ENCODE data around the gene NIM1K.

Gene NIM1K

DNA sequence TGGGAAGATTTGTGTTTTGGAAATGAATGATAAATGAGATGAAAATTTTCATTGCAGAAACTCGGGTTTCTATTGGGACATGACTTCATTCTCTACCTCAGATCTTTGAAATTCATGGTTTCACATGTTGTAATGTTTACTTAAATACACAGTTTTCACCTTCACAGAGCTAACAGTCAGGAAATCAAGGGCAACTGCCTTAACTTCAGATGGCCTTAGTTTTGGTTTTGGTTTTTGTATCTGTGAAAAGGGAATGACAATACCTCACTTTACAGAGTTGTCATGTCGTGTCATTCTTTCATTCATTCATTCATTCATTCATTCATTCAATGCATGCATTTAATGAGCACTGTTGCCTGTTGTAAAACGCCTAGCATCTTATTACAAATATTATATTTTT is 41.9 kb downstream of the NIM1K start:
- Histone ChIP-seq H4K8ac (ENCODE audit: low read depth, low read length) (no peak overlapping the region), H2AK5ac (ENCODE audit: low read length) (no peak overlapping the region), H3K27ac (ENCODE audit: low read depth, low read length) (no peak overlapping the region), H3K23ac (ENCODE audit: low read length) (no peak overlapping the region), H3K36me3 (ENCODE audit: control insufficient read depth in 1 of 2, insufficient read depth in 2 of 2, low read length in 2 of 2) (no peaks in the 10 kb centered on the region), H3K27me3 (ENCODE audit: insufficient read depth, low read length) (no peaks in the 10 kb centered on the region), H2BK12ac (ENCODE audit: low read length) (no peak overlapping the region), H3K4ac (ENCODE audit: low read depth, low read length) (no peak overlapping the region), H2BK120ac (ENCODE audit: insufficient read depth, low read length, poor library complexity) (no peak overlapping the region), H2AFZ (ENCODE audit: insufficient read depth, low read length, poor library complexity) (no peak overlapping the region), H3K4me1 (ENCODE audit: control insufficient read depth in 1 of 2, insufficient read depth in 2 of 2, low read length in 2 of 2) (no peaks in the 10 kb centered on the region), H3K9ac (ENCODE audit: low read length) (no peak overlapping the region), H4K91ac (ENCODE audit: low read depth, low read length) (no peak overlapping the region), H3K4me2 (ENCODE audit: low read length) (no peak overlapping the region), H3K79me1 (ENCODE audit: low read length) (no peaks in the 10 kb centered on the region), H3K14ac (ENCODE audit: low read length) (no peak overlapping the region), H3K18ac (ENCODE audit: low read length) (no peak overlapping the region), H3K9me3 (ENCODE audit: insufficient read depth, low read depth, low read length) (no peaks in the 10 kb centered on the region), H3K79me2 (ENCODE audit: control insufficient read depth, insufficient read depth, low read length, poor library complexity) (no peaks in the 10 kb centered on the region), H4K12ac (ENCODE audit: low read depth, low read length) (no peak overlapping the region), H3K4me3 (ENCODE audit: low read depth, low read length) (no peak overlapping the region), H2BK5ac (ENCODE audit: low read depth, low read length, poor library complexity) (no peak overlapping the region)
- WGBS (ENCODE audit: extremely low coverage, insufficient coverage, insufficient read length), result no CpG with 5 or more reads among the region's 3 CpGs
- no peak for DNase-seq

GRCh38 chr5:43236653-43237355 is 44.8 kb downstream of the NIM1K start:
- no peak overlapping the region for H3K18ac ChIP-seq (ENCODE audit: low read length)
- H3K4ac ChIP-seq (ENCODE audit: low read depth, low read length), result no peak overlapping the region
- no peak overlapping the region for H3K14ac ChIP-seq (ENCODE audit: low read length)
- no peaks in the 10 kb centered on the region for H3K79me1 ChIP-seq (ENCODE audit: low read length)
- no peak overlapping the region for H4K91ac ChIP-seq (ENCODE audit: low read depth, low read length)
- no peak overlapping the region for H2AFZ ChIP-seq (ENCODE audit: insufficient read depth, low read length, poor library complexity)
- H3K36me3 ChIP-seq (ENCODE audit: control insufficient read depth in 1 of 2, insufficient read depth in 2 of 2, low read length in 2 of 2), result no peaks in the 10 kb centered on the region
- no peak overlapping the region for H2BK5ac ChIP-seq (ENCODE audit: low read depth, low read length, poor library complexity)
- H3K9me3 ChIP-seq (ENCODE audit: insufficient read depth, low read depth, low read length), result no peaks in the 10 kb centered on the region
- no peaks in the 10 kb centered on the region for H3K79me2 ChIP-seq (ENCODE audit: control insufficient read depth, insufficient read depth, low read length, poor library complexity)
- no peak overlapping the region for H2AK5ac ChIP-seq (ENCODE audit: low read length)
- peak in 1 of 2 donors; percentile 24 for DNase-seq
- no peak overlapping the region for H4K8ac ChIP-seq (ENCODE audit: low read depth, low read length)
- no CpG with 5 or more reads among the region's 5 CpGs for WGBS (ENCODE audit: extremely low coverage, insufficient coverage, insufficient read length)
- no peaks in the 10 kb centered on the region for H3K4me1 ChIP-seq (ENCODE audit: control insufficient read depth in 1 of 2, insufficient read depth in 2 of 2, low read length in 2 of 2)
- H2BK120ac ChIP-seq (ENCODE audit: insufficient read depth, low read length, poor library complexity), result no peak overlapping the region
- no peak overlapping the region for H3K9ac ChIP-seq (ENCODE audit: low read length)
- H3K4me3 ChIP-seq (ENCODE audit: low read depth, low read length), result no peak overlapping the region
- H3K27me3 ChIP-seq (ENCODE audit: insufficient read depth, low read length), result no peaks in the 10 kb centered on the region
- no peak overlapping the region for H3K4me2 ChIP-seq (ENCODE audit: low read length)
- H2BK12ac ChIP-seq (ENCODE audit: low read length), result no peak overlapping the region
- H3K27ac ChIP-seq (ENCODE audit: low read depth, low read length), result no peak overlapping the region
- H4K12ac ChIP-seq (ENCODE audit: low read depth, low read length), result no peak overlapping the region
- no peak overlapping the region for H3K23ac ChIP-seq (ENCODE audit: low read length)

- no CpG with 5 or more reads among the region's 1 CpG for WGBS (ENCODE audit: extremely low coverage, insufficient coverage, insufficient read length)
Observed at GRCh38 chr5:43242196-43242595, 50.2 kb downstream of the NIM1K start.

DNA sequence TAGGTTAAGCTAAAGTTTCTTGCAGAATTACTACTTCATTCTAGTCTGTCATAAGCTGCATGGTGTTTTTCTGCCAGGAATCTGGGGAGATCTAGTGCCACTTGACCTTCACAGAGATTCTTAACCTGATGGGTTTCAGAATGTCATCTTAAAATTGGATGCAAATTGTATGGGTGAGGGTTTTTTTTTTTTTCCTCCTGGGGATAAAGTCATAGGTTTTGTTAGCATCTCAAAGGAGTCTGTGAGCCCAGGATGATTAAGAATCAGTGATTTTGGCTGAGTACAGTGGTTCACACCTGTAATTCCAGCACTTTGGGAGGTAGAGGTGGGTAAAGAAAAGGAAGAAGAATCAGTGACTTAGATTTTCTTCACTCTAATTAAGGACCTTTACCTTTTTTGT is 51.2 kb downstream of the NIM1K start:
- H3K79me2 ChIP-seq (ENCODE audit: control insufficient read depth, insufficient read depth, low read length, poor library complexity), result no peaks in the 10 kb centered on the region
- no peaks in the 10 kb centered on the region for H3K27me3 ChIP-seq (ENCODE audit: insufficient read depth, low read length)
- H4K12ac ChIP-seq (ENCODE audit: low read depth, low read length), result no peak overlapping the region
- H3K14ac ChIP-seq (ENCODE audit: low read length), result no peak overlapping the region
- no peak overlapping the region for H3K4ac ChIP-seq (ENCODE audit: low read depth, low read length)
- no peak overlapping the region for H3K27ac ChIP-seq (ENCODE audit: low read depth, low read length)
- H4K91ac ChIP-seq (ENCODE audit: low read depth, low read length), result no peak overlapping the region
- H3K36me3 ChIP-seq (ENCODE audit: control insufficient read depth in 1 of 2, insufficient read depth in 2 of 2, low read length in 2 of 2), result no peaks in the 10 kb centered on the region
- no peak overlapping the region for H3K4me3 ChIP-seq (ENCODE audit: low read depth, low read length)
- H2AK5ac ChIP-seq (ENCODE audit: low read length), result no peak overlapping the region
- H3K18ac ChIP-seq (ENCODE audit: low read length), result no peak overlapping the region
- no peak overlapping the region for H4K8ac ChIP-seq (ENCODE audit: low read depth, low read length)
- DNase-seq, result no peak
- H2BK12ac ChIP-seq (ENCODE audit: low read length), result no peak overlapping the region
- H3K23ac ChIP-seq (ENCODE audit: low read length), result no peak overlapping the region
- H2BK5ac ChIP-seq (ENCODE audit: low read depth, low read length, poor library complexity), result no peak overlapping the region
- no peak overlapping the region for H3K9ac ChIP-seq (ENCODE audit: low read length)
- H2AFZ ChIP-seq (ENCODE audit: insufficient read depth, low read length, poor library complexity), result no peak overlapping the region
- no peaks in the 10 kb centered on the region for H3K79me1 ChIP-seq (ENCODE audit: low read length)
- no peaks in the 10 kb centered on the region for H3K4me1 ChIP-seq (ENCODE audit: control insufficient read depth in 1 of 2, insufficient read depth in 2 of 2, low read length in 2 of 2)
- H2BK120ac ChIP-seq (ENCODE audit: insufficient read depth, low read length, poor library complexity), result no peak overlapping the region
- no peaks in the 10 kb centered on the region for H3K9me3 ChIP-seq (ENCODE audit: insufficient read depth, low read depth, low read length)
- H3K4me2 ChIP-seq (ENCODE audit: low read length), result no peak overlapping the region

More at GRCh38 chr5:43242196-43242595, 50.2 kb downstream of the NIM1K start:
- no peaks in the 10 kb centered on the region for H3K79me2 ChIP-seq (ENCODE audit: control insufficient read depth, insufficient read depth, low read length, poor library complexity)
- H4K8ac ChIP-seq (ENCODE audit: low read depth, low read length), result no peak overlapping the region
- H2BK5ac ChIP-seq (ENCODE audit: low read depth, low read length, poor library complexity), result no peak overlapping the region
- no peak overlapping the region for H3K27ac ChIP-seq (ENCODE audit: low read depth, low read length)
- no peak overlapping the region for H2AK5ac ChIP-seq (ENCODE audit: low read length)
- no peak overlapping the region for H3K23ac ChIP-seq (ENCODE audit: low read length)
- no peak overlapping the region for H2BK120ac ChIP-seq (ENCODE audit: insufficient read depth, low read length, poor library complexity)
- H4K91ac ChIP-seq (ENCODE audit: low read depth, low read length), result no peak overlapping the region
- H3K36me3 ChIP-seq (ENCODE audit: control insufficient read depth in 1 of 2, insufficient read depth in 2 of 2, low read length in 2 of 2), result no peaks in the 10 kb centered on the region
- DNase-seq, result no peak
- no peak overlapping the region for H3K14ac ChIP-seq (ENCODE audit: low read length)
- H2BK12ac ChIP-seq (ENCODE audit: low read length), result no peak overlapping the region
- H3K4me1 ChIP-seq (ENCODE audit: control insufficient read depth in 1 of 2, insufficient read depth in 2 of 2, low read length in 2 of 2), result no peaks in the 10 kb centered on the region
- H3K27me3 ChIP-seq (ENCODE audit: insufficient read depth, low read length), result no peaks in the 10 kb centered on the region
- H3K4me3 ChIP-seq (ENCODE audit: low read depth, low read length), result no peak overlapping the region
- no peak overlapping the region for H4K12ac ChIP-seq (ENCODE audit: low read depth, low read length)
- no peak overlapping the region for H3K18ac ChIP-seq (ENCODE audit: low read length)
- no peak overlapping the region for H2AFZ ChIP-seq (ENCODE audit: insufficient read depth, low read length, poor library complexity)
- H3K9ac ChIP-seq (ENCODE audit: low read length), result no peak overlapping the region
- H3K4me2 ChIP-seq (ENCODE audit: low read length), result no peak overlapping the region
- H3K9me3 ChIP-seq (ENCODE audit: insufficient read depth, low read depth, low read length), result no peaks in the 10 kb centered on the region
- no peak overlapping the region for H3K4ac ChIP-seq (ENCODE audit: low read depth, low read length)
- no peaks in the 10 kb centered on the region for H3K79me1 ChIP-seq (ENCODE audit: low read length)

All from trophoblast cell (in vitro differentiated cells and primary cell).